A549 (cell line): ENCODE data around the gene TSSK3. TPM values are rescaled to one million over a fixed set of nuclear protein-coding genes. Genes with fewer than 3 reads are reported as not detected.
A peak's percentile ranks its signal among the peaks of the same experiment; 100 is the strongest.

Experiments used
- ATAC-seq, 2 experiments: fragments of 200-7000 bp in 1 of 2; fragments of >200 bp in 1 of 2; cut with Nextera tagmentation in 1 of 2; cut with Tn5 transposase in 1 of 2; 3 replicates each; pipeline versions ENCODE4 v1.8.0 to v1.9.1; 2018 to 2020; ENCODE audit warnings: mild to moderate bottlenecking in 1 of 2, moderate library complexity in 1 of 2
- CTCF ChIA-PET: fragments of 300-600 bp; sonication (Branson Sonifier 250); formaldehyde crosslinking; extraction: SDS; loops from one replicate; lab custom pipeline; 2021; ENCODE audit warnings: antibody characterized with exemption, inconsistent platforms; lab: Yijun Ruan, JAX
- POLR2A ChIA-PET: fragments of 350-600 bp; formaldehyde crosslinking; extraction: SDS; loops from one replicate; lab custom pipeline; 2021; ENCODE audit warnings: antibody characterized with exemption, inconsistent platforms; lab: Yijun Ruan, JAX
- DNase-seq, 2 experiments: peaks; one replicate each; pipeline versions ENCODE4 v3.0.0 to v3.0.0-alpha.2; 2011 to 2016; ENCODE audit warnings: low read depth in 1 of 2, low spot score in 1 of 2
- FAIRE-seq: peaks from 2 replicates; lab custom pipeline; 2011; peaks lifted over from hg19 to GRCh38; lab: Jason Lieb, UNC
- H3K27ac ChIP-seq, 2 experiments: fragments of >200 bp; sonication (Bioruptor Twin); formaldehyde crosslinking; 3 replicates each; pipeline ENCODE4 v1.5.1; 2016 to 2017
- H3K4me1 ChIP-seq: fragments of >200 bp; sonication (Bioruptor Twin); formaldehyde crosslinking; 3 replicates; pipeline ENCODE4 v1.6.1; 2016
- H3K4me2 ChIP-seq: fragments of >200 bp; sonication (Bioruptor Twin); formaldehyde crosslinking; 3 replicates; pipeline ENCODE4 v1.6.1; 2016
- H3K4me3 ChIP-seq: fragments of >200 bp; sonication (Bioruptor Twin); formaldehyde crosslinking; 3 replicates; pipeline ENCODE4 v1.5.1; 2016
- H3K9me3 ChIP-seq: fragments of >200 bp; sonication (Bioruptor Twin); formaldehyde crosslinking; 3 replicates; pipeline ENCODE4 v1.6.1; 2016
- BHLHE40 ChIP-seq: IDR thresholded peaks from 2 replicates; pipeline ENCODE4 v1.6.1; 2012; ENCODE audit warnings: low read depth, low read length, inconsistent platforms
- CBX8 ChIP-seq: fragments of 200-600 bp; sonication (generic); IDR thresholded peaks from 2 replicates; pipeline ENCODE4 v1.6.1; 2016
- CHD2 ChIP-seq: fragments of 150-350 bp; IDR thresholded peaks from 2 replicates; pipeline ENCODE4 v1.6.1; 2014; ENCODE audit warnings: low read length; ENCODE audit not compliant: partially characterized antibody
- CHD4 ChIP-seq: fragments of 200-600 bp; sonication (generic); IDR thresholded peaks from 2 replicates; pipeline ENCODE4 v1.6.1; 2016; ENCODE audit warnings: antibody characterized with exemption, mild to moderate bottlenecking, borderline replicate concordance
- EHMT2 ChIP-seq: fragments of 200-600 bp; sonication (generic); IDR thresholded peaks from 2 replicates; pipeline ENCODE4 v1.6.1; 2016; ENCODE audit warnings: antibody characterized with exemption, low read depth, mild to moderate bottlenecking, moderate library complexity
- ELK1 ChIP-seq: fragments of 150-350 bp; IDR thresholded peaks from 2 replicates; pipeline ENCODE4 v1.6.1; 2014; ENCODE audit warnings: low read depth, mild to moderate bottlenecking, low read length
- ESRRA ChIP-seq: fragments of 150-350 bp; IDR thresholded peaks from 2 replicates; pipeline ENCODE4 v1.6.1; 2014; ENCODE audit warnings: mild to moderate bottlenecking, low read length, borderline replicate concordance
- GATA3 ChIP-seq: IDR thresholded peaks from 2 replicates; pipeline ENCODE4 v1.6.1; 2012; ENCODE audit warnings: borderline replicate concordance
- HOXA7 ChIP-seq: fragments of 250-450 bp; sonication (Bioruptor Pico); IDR thresholded peaks from 2 replicates; pipeline ENCODE4 v1.5.0; 2020; ENCODE audit warnings: mild to moderate bottlenecking, moderate library complexity
- HOXB13 ChIP-seq: fragments of 250-450 bp; sonication (Bioruptor Pico); IDR thresholded peaks from 2 replicates; pipeline ENCODE4 v1.5.0; 2020; ENCODE audit warnings: low read depth, mild to moderate bottlenecking, moderate library complexity
- JUNB ChIP-seq: fragments of >200 bp; sonication (Bioruptor Twin); formaldehyde crosslinking; IDR thresholded peaks from 2 replicates; pipeline ENCODE4 v1.6.1; 2016
- MAFK ChIP-seq: fragments of 450-650 bp; IDR thresholded peaks from 2 replicates; pipeline ENCODE4 v1.6.1; 2014; ENCODE audit not compliant: partially characterized antibody
- MYC ChIP-seq: IDR thresholded peaks from 2 replicates; pipeline ENCODE4 v1.6.1; 2012; ENCODE audit warnings: mild to moderate bottlenecking, inconsistent platforms, low read length, improper control_type of control experiment, borderline replicate concordance
- NFE2L2 ChIP-seq: fragments of 150-350 bp; conservative IDR thresholded peaks from 2 replicates; pipeline ENCODE4 v1.6.1; 2014; ENCODE audit warnings: low read length
- POLR2AphosphoS2 ChIP-seq: conservative IDR thresholded peaks from 2 replicates; pipeline ENCODE4 v1.6.1; 2012; ENCODE audit warnings: low read length, improper control_type of control experiment, inconsistent platforms
- RAD21 ChIP-seq, 2 experiments: fragments of >200 bp in 1 of 2; sonication (Bioruptor Twin) in 1 of 2; formaldehyde crosslinking in 1 of 2; IDR thresholded peaks in 1 of 2; conservative IDR thresholded peaks in 1 of 2; 2 replicates in 1 of 2; 3 replicates in 1 of 2; pipeline ENCODE4 v1.6.1; 2012 to 2018; ENCODE audit warnings: inconsistent platforms in 1 of 2
- RARB ChIP-seq: fragments of 250-450 bp; sonication (Bioruptor Pico); IDR thresholded peaks from 2 replicates; pipeline ENCODE4 v1.8.0; 2021; ENCODE audit warnings: mild to moderate bottlenecking, moderate library complexity
- SREBF2 ChIP-seq: fragments of 450-650 bp; IDR thresholded peaks from 2 replicates; pipeline ENCODE4 v1.6.1; 2014; ENCODE audit warnings: mild to moderate bottlenecking, moderate library complexity
- ZC3H11A ChIP-seq: fragments of 450-650 bp; IDR thresholded peaks from 2 replicates; pipeline ENCODE4 v1.6.1; 2014; ENCODE audit warnings: antibody characterized with exemption, mild to moderate bottlenecking
- ZFP36 ChIP-seq: fragments of 450-650 bp; IDR thresholded peaks from 2 replicates; pipeline ENCODE4 v1.6.1; 2014; ENCODE audit warnings: borderline replicate concordance; ENCODE audit not compliant: partially characterized antibody
- ZNF302 ChIP-seq: fragments of 250-450 bp; sonication (Bioruptor Pico); IDR thresholded peaks from 2 replicates; pipeline ENCODE4 v1.9.0; 2021; ENCODE audit warnings: inconsistent platforms, mild to moderate bottlenecking, moderate library complexity
- ZSCAN20 ChIP-seq: fragments of 250-450 bp; sonication (Bioruptor Pico); IDR thresholded peaks from 2 replicates; pipeline ENCODE4 v1.8.0; 2022; ENCODE audit warnings: mild to moderate bottlenecking, moderate library complexity
- WGBS: methylation state at CpG from one replicate; pipeline ENCODE4 v1.1.6; 2017; ENCODE audit errors: missing lambda C conversion rate; 5-methylcytosine and 5-hydroxymethylcytosine counted together
- polyA plus RNA-seq, 4 experiments: library from polyadenylated mRNA; depleted of rRNA in 3 of 4; stranded (reverse); fragments of >200 nt; fragmentation: RNase III in 1 of 4; extraction: RNeasy Plus Mini Kit Qiagen cat#74134 plus additional on column Dnase treatment in 1 of 4; gene quantifications; 2 replicates in 3 of 4; 3 replicates in 1 of 4; pipeline ENCODE4 v1.2.3, GENCODE V29; 2011 to 2017
- TF ChIP-seq, protein P1 (sequence below): fragments of 250-450 bp; sonication (Bioruptor Pico); IDR thresholded peaks from 2 replicates; pipeline ENCODE4 v1.5.0; 2021; ENCODE audit warnings: mild to moderate bottlenecking, moderate library complexity, borderline replicate concordance
- TF ChIP-seq, protein P2 (sequence below): fragments of >200 bp; sonication (Bioruptor Twin); formaldehyde crosslinking; IDR thresholded peaks from 3 replicates; pipeline ENCODE4 v1.6.1; 2016

TSSK3 gene
- polyA plus RNA-seq, 2 of the 4 experiments (the other 2 are of a cell fraction): 0.31 to 0.37 TPM

GRCh38 chr1:32365445-32365844 lies 3.1 kb downstream of the TSSK3 start:
- TF ChIP-seq EHMT2: no peak
- TF ChIP-seq CHD2: no peak
- no peak for TF ChIP-seq BHLHE40
- no peak for TF ChIP-seq MAFK
- TF ChIP-seq ZFP36: no peak
- TF ChIP-seq CHD4: no peak
- TF ChIP-seq POLR2AphosphoS2: no peak
- no peak for TF ChIP-seq SREBF2
- TF ChIP-seq, all 56 proteins: peak for 0
- no peak for FAIRE-seq
- no peak for DNase-seq
- Histone ChIP-seq H3K4me2 (no peak overlapping the region), H3K4me1 (no peaks in the 10 kb centered on the region), H3K27ac (no peak overlapping the region), H3K4me3 (no peak overlapping the region), H3K9me3 (no peaks in the 10 kb centered on the region)
- POLR2A ChIA-PET: interaction anchor here (0.8 kb wide), 1 partner anchor 29 kb away, joined by 3 read pairs; the partner anchor contains the start of gene MARCKSL1
- no peak for ATAC-seq
- CTCF ChIA-PET: interaction anchor here (1.1 to 1.8 kb wide), 2 partner anchors 14 to 150 kb away, joined by 3 to 5 read pairs; no protein-coding TSS in a partner anchor
- 78% methylated on average over 6 of the region's 6 CpGs for whole genome bisulfite sequencing

- DNase-seq (no peak), FAIRE-seq (no peak), ATAC-seq (no peak)
- H3K4me3 ChIP-seq: no peak overlapping the region
- no peak overlapping the region for H3K4me2 ChIP-seq
- H3K4me1 ChIP-seq: no peaks in the 10 kb centered on the region
- TF ChIP-seq, protein P1, sequence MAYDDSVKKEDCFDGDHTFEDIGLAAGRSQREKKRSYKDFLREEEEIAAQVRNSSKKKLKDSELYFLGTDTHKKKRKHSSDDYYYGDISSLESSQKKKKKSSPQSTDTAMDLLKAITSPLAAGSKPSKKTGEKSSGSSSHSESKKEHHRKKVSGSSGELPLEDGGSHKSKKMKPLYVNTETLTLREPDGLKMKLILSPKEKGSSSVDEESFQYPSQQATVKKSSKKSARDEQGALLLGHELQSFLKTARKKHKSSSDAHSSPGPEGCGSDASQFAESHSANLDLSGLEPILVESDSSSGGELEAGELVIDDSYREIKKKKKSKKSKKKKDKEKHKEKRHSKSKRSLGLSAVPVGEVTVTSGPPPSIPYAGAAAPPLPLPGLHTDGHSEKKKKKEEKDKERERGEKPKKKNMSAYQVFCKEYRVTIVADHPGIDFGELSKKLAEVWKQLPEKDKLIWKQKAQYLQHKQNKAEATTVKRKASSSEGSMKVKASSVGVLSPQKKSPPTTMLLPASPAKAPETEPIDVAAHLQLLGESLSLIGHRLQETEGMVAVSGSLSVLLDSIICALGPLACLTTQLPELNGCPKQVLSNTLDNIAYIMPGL (CRISPR knock-in tag): no peak
- TF ChIP-seq ESRRA (no peak), JUNB (no peak), GATA3 (no peak)
- no peak overlapping the region for H3K27ac ChIP-seq
- POLR2A ChIA-PET: no interaction called here
- WGBS: 96% methylated on average over 6 of the region's 7 CpGs
- H3K9me3 ChIP-seq: no peaks in the 10 kb centered on the region
- CTCF ChIA-PET: interaction anchor here (0.6 kb wide), 1 partner anchor 45 kb away, joined by 4 read pairs; no protein-coding TSS in a partner anchor
Observed at GRCh38 chr1:32367912-32368635, 5.7 kb downstream of the TSSK3 start.

DNA sequence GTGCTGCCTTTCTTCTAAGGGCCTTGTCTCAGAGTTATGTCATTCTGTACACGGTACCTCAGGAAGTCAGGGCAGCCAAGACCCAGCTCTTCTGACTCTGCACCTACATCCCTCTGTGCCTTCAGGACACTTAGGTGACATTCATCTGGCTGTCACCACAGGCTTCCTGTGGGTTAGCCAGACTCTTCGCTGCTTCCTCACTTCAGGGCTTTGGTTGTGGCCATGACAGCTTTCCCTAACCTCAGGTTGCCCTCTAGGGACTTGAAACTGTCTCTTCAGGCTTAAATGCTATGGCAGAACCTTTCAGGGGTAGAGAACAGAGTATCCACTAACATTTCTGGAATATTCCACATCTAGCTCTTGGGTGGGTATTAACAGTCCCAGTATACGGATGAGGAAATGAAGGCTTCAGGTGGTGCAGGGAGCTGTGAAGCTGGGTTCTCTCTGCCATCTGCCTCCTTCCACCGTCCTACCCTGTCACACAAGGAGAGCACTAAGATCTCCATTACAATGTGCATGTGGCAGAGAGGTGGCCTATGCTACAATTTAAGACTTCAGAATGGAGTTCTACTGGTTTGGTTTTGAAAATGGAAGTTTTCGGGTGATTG lies 9.9 kb downstream of the TSSK3 start:
- ChIA-PET CTCF (interaction anchor here (1.3 to 1.5 kb wide), 2 partner anchors 13 to 15 kb away, joined by 4 to 5 read pairs; no protein-coding TSS in a partner anchor), POLR2A (no interaction called here)
- Histone ChIP-seq H3K4me3 (no peak overlapping the region), H3K27ac (no peak overlapping the region), H3K4me2 (no peak overlapping the region), H3K4me1 (no peaks in the 10 kb centered on the region), H3K9me3 (no peaks in the 10 kb centered on the region)
- DNase-seq: no peak
- TF ChIP-seq RARB (CRISPR knock-in tag): no peak
- peak in 1 of 2 experiments; percentile 13; a peak in 1 of 5 replicates for TF ChIP-seq RAD21 (conservative IDR thresholded peaks at IDR 0.05 in 1 of 2, IDR thresholded peaks at IDR 0.05 in 1 of 2)
- 96% methylated on average over 5 of the region's 5 CpGs for WGBS
- peak; percentile 48; a peak in 2 of 6 replicates for ATAC-seq
- FAIRE-seq: no peak

- FAIRE-seq: no peak
- ATAC-seq: no peak
- TF ChIP-seq MYC: no peak
- no peak for TF ChIP-seq NFE2L2
- TF ChIP-seq ZNF302 (CRISPR knock-in tag): no peak
- TF ChIP-seq ZC3H11A: no peak
- TF ChIP-seq HOXA7 (CRISPR knock-in tag): no peak
- TF ChIP-seq CBX8: no peak
- TF ChIP-seq HOXB13 (CRISPR knock-in tag): no peak
- no peak for TF ChIP-seq ZSCAN20
- TF ChIP-seq ZFP36: no peak
- TF ChIP-seq ELK1: no peak
- no peak for TF ChIP-seq MAFK
- TF ChIP-seq, protein P2, sequence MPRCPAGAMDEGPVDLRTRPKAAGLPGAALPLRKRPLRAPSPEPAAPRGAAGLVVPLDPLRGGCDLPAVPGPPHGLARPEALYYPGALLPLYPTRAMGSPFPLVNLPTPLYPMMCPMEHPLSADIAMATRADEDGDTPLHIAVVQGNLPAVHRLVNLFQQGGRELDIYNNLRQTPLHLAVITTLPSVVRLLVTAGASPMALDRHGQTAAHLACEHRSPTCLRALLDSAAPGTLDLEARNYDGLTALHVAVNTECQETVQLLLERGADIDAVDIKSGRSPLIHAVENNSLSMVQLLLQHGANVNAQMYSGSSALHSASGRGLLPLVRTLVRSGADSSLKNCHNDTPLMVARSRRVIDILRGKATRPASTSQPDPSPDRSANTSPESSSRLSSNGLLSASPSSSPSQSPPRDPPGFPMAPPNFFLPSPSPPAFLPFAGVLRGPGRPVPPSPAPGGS: no peak
- CTCF ChIA-PET: no interaction called here
- WGBS: 58% methylated on average over 1 of the region's 1 CpG
- H3K4me1 ChIP-seq: no peaks in the 10 kb centered on the region
- no peak for DNase-seq
- H3K9me3 ChIP-seq: no peaks in the 10 kb centered on the region
- no peak overlapping the region for H3K4me3 ChIP-seq
- POLR2A ChIA-PET: no interaction called here
- H3K4me2 ChIP-seq: no peak overlapping the region
- no peak overlapping the region for H3K27ac ChIP-seq
Observed at GRCh38 chr1:32373996-32374592, 11.8 kb downstream of the TSSK3 start.
